Measurements from ENCODE around the gene VPS33A.

The VPS33A gene

GRCh38 chr12:122250536-122250935 lies 15.8 kb downstream of the VPS33A start:
- DNase-seq (ENCODE audit: low spot score) = no peak

GRCh38 chr12:122250047-122250446 lies 16.2 kb downstream of the VPS33A start:
- DNase-seq (ENCODE audit: low spot score) = no peak

- no peak for DNase-seq (ENCODE audit: low spot score)
Measured at GRCh38 chr12:122245553-122245952, 20.7 kb downstream of the VPS33A start.

DNA sequence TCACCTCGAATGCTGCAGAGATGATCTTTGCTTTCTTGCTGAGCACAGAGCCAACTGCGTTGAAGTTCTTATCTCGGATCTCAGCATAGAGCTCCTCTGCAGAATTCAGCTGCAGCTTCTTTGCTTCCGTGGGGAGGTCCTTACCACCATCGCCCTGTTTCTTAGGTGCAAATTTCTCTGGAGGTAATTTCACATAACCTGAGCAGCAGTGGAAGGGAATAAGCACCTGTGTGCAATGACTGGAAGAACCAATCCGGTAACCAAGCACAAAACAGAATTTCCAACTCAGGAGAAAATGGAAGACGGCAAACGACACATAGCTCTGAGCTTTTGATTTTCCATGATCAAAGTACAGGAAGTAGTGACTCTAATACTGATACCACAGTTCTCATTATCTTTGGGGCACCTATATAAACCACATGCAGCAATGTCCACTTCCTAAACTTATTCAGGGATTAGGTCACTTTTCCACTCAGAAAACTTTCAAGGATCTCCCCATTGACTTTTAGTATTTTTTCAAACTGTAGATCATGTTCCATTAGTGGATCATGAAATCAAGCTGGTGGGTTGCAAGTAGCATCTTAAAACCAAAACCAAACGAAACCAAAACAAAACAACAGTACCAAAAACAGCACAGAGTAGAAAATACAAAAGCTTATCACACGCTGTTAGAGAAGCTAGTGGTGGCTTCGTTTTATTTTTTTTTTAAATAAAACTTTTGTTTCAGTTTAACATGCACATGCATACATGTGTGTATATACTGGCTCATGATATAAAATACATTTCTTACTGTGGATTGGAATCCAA lies 21.5 kb downstream of the VPS33A start:
- no peak for DNase-seq (ENCODE audit: low spot score)

DNA sequence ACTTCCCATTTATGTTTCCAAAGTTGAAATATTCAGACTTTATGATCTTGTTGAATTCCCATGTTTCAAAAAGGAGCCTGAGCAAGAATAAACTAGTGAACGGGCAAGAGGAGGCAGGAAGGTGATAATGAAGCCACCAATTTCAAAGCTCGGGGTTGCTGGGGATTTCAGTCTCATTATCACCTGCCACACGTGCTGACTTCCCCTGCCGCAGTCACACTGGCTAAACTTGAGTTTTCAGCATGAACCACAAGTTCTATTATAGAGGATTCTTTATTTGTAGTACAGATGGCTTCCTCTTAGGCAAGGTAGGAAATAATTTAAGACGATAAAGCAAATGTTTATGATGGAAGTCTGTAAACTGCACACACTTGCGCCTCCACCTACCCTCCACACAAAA lies 22.3 kb downstream of the VPS33A start:
- DNase-seq (ENCODE audit: low spot score) = no peak

DNA sequence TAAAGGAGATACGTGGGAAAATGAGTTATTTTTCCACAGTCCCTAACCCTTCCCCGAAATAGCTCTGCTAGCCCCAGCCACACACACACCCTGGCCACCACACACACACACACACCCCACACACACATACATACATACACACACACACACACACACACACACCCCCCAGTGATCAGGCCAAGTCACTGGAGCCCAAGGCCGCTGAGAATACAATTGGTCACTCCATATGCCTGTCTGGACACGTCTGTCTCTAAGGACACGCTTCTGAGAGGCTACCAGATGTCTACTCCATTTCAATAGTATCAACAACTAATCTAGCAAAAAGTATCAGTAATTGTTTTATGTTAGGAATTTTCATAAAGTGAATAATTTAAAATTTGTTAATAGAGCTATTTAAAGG lies 27.4 kb downstream of the VPS33A start:
- DNase-seq (ENCODE audit: low spot score) = no peak

DNA sequence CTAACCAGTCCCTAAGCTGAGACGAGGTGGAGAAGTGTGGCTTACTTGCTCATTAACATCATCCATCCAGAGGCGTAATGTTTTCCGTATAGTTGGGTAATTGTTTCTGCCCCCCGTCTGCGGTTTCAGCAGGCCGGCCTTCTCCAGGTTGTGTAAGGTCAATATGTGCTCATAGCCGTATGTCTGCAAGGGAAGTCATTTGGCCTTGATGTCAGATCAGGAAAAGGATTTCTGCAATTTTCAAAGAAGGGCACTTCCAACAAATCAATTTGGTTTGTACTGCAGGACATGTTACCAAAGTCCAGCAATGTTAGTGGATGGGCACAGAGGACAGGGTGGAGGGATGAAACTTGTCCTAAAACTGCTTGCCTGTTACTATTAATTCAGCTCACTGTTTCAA lies 30.6 kb downstream of the VPS33A start:
- DNase-seq (ENCODE audit: low spot score) = no peak

- DNase-seq (ENCODE audit: low spot score) = no peak
Measured at GRCh38 chr12:122232691-122233090, 33.6 kb downstream of the VPS33A start.

GRCh38 chr12:122230798-122231197 lies 35.5 kb downstream of the VPS33A start:
- no peak for DNase-seq (ENCODE audit: low spot score)

GRCh38 chr12:122228092-122228491 lies 38.2 kb downstream of the VPS33A start:
- DNase-seq (ENCODE audit: low spot score) = no peak

GRCh38 chr12:122227341-122227740 lies 39.0 kb downstream of the VPS33A start:
- DNase-seq (ENCODE audit: low spot score) = peak; percentile 76

DNA sequence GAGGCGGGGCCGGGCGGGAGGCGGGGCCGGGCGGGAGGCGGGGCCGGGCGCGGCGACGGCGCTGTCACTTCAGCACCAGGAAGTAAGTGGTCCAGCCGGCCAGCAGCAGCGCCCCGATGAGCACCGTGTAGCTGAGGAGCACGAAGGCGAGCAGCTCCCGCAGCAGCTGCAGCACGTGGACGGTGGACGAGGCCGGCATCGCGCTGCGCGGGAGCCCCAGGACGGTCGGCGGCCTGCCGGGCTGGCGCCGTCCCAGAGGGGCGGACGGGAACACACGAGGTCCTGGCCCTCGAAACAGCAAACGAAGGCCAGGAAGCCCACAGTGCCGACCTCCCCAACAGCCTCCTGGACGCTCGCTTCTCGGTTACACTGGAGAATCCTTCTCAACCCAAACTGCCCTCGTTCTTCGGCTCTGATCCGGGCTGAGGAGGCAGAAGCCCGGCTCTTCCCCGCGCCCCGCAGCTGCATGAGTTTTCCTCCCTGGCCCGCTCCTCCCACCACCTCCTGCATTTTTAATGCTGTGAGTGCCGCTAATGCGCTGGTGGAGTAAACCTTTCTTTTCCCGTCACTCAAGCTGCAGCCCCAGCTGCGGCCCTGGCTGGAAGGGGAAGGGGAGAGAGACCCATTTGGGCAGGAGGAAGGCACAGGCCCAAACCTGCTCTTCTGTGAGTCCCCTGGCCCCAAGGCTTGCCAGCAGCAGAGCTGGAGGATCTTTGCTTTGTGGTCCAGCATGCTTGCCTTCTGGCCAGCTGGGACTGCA lies 39.7 kb downstream of the VPS33A start:
- DNase-seq (ENCODE audit: low spot score) = no peak

DNA sequence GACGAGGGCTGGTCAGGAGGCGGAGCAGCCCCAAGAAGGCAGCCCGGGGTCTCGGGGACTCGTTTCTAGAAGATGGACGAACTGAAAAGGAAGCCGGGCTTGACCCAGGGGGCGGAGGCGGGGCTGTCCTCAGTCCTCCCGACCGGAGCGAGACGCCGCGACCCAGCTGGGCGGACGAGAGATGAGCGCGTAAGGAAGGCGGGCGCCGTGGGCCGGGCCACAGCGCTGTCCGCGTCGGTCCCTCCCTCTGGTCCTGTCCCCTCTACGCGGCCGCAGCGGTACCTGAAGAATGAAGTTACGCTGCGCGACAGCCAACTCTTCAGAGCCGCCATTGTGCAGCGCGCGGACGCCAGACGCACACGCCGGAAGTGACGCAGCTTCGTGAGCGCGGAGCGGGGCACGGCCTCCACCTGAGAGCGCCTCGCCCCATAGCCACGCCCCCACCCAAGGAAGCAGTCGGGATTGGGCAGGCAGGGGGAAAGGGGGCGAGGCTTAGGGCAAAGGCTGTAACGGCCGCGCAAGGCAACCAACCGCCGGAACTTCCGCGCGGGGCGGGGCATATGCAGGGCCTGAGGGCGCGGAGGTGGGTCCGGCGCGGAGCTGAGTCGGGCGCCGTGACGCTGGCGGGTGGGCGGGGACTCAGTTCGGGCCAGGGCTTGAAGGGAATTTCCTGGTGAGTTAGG lies 40.5 kb downstream of the VPS33A start, which contains the start of gene DIABLO:
Gene DIABLO (minus strand): TSS at position 370 of the 683 bp plus-strand sequence. CDS start 38 bp downstream, at position 332.
- DNase-seq (ENCODE audit: low spot score) = peak; percentile 98

GRCh38 chr12:122216445-122216844 lies 49.8 kb downstream of the VPS33A start:
- no peak for DNase-seq (ENCODE audit: low spot score)

GRCh38 chr12:122215771-122216170 lies 50.5 kb downstream of the VPS33A start:
- no peak for DNase-seq (ENCODE audit: low spot score)

GRCh38 chr12:122208073-122208820 lies 58.0 kb downstream of the VPS33A start:
- no peak for DNase-seq (ENCODE audit: low spot score)

GRCh38 chr12:122207391-122207790 lies 58.9 kb downstream of the VPS33A start:
- DNase-seq (ENCODE audit: low spot score) = no peak

- DNase-seq (ENCODE audit: low spot score) = no peak
Measured at GRCh38 chr12:122206976-122207375, 59.3 kb downstream of the VPS33A start.

DNA sequence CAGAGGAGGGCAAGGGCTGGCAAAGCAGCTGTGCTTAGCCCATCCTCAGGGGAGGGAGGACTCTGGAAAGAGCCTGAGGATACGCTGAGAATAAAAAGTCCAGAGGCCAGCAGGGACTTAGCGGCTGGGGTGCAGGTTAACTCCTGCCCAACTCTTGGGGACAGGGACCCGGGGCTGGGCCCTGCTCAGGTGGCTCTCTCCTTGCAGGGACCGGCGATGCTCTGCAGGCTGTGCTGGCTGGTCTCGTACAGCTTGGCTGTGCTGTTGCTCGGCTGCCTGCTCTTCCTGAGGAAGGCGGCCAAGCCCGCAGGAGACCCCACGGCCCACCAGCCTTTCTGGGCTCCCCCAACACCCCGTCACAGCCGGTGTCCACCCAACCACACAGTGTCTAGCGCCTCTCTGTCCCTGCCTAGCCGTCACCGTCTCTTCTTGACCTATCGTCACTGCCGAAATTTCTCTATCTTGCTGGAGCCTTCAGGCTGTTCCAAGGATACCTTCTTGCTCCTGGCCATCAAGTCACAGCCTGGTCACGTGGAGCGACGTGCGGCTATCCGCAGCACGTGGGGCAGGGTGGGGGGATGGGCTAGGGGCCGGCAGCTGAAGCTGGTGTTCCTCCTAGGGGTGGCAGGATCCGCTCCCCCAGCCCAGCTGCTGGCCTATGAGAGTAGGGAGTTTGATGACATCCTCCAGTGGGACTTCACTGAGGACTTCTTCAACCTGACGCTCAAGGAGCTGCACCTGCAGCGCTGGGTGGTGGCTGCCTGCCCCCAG lies 60.0 kb downstream of the VPS33A start:
- no peak for DNase-seq (ENCODE audit: low spot score)

GRCh38 chr12:122205053-122205925 lies 61.0 kb downstream of the VPS33A start:
- no peak for DNase-seq (ENCODE audit: low spot score)

All from SW480 (cell line).